ENCODE results near the gene TOP1. TPM values are rescaled to one million over a fixed set of nuclear protein-coding genes. Genes with fewer than 3 reads are reported as not detected.
"Not testable (repeated sequence)": the region's sequence is repeated elsewhere in the genome, so short reads cannot be mapped to it uniquely, and the experiment has no call there.

TOP1 gene
- total RNA-seq, 1 donor from 2014 or later: 17.2 TPM

DNA sequence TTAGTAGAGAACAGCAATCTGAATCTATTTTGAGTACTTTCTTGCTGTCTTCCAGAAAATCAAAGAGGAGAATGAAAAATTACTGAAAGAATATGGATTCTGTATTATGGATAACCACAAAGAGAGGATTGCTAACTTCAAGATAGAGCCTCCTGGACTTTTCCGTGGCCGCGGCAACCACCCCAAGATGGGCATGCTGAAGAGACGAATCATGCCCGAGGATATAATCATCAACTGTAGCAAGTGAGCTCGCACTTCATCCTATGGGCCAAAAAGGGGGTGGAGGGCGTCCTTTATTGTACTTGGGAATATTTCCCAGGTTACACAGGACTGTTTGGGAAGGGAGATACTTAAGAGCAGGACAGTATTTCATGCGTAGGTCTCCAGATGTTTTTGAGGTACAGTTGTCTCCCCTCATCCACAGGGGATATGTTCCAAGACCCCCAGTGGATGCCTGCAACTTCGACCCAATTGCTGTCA, 71.4 kb downstream of the TOP1 start:
- Histone ChIP-seq H3K27ac (ENCODE audit: low read depth, low read length) (no peak overlapping the region), H3K4me3 (ENCODE audit: low read length in 3 of 3) (no peak overlapping the region), H3K27me3 (ENCODE audit: control insufficient read depth in 3 of 3, insufficient read depth in 3 of 3, low read length in 3 of 3) (no peaks in the 10 kb centered on the region), H3K9me3 (ENCODE audit: control insufficient read depth in 3 of 3, low read length in 3 of 3) (no peaks in the 10 kb centered on the region), H3K9ac (ENCODE audit: low read depth in 1 of 3, low read length in 3 of 3) (no peak overlapping the region), H3K36me3 (ENCODE audit: control insufficient read depth in 3 of 3, insufficient read depth in 3 of 3, low read length in 3 of 3) (peaks cover 38 to 72% (median 69%) of the 10 kb centered on the region in 3 donors), H3K4me1 (ENCODE audit: control insufficient read depth in 3 of 3, insufficient read depth in 3 of 3, low read length in 3 of 3) (no peaks in the 10 kb centered on the region)

DNA sequence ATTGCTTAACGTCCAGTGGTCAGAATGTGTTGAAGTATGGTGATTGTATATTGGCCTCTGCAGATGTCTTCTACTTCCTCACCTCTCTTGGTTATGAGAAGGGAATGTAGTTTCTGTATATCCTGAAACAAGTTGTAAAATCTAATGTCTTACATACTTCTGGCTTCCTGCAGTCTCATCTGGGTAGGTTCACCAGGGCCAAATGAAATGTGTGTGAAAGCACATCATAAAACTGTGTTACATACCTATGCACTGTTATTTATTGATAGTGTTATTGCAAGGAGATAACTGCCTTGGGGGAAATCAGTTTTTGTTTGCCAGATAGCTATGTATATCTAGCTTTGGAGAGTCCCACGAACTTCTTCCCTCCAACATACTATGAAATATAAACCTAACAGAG, 73.0 kb downstream of the TOP1 start:
- H3K36me3 ChIP-seq (ENCODE audit: control insufficient read depth in 3 of 3, insufficient read depth in 3 of 3, low read length in 3 of 3): peaks cover 32 to 66% (median 64%) of the 10 kb centered on the region in 3 donors
- H3K27ac ChIP-seq (ENCODE audit: low read depth, low read length): no peak overlapping the region
- H3K4me3 ChIP-seq (ENCODE audit: low read length in 3 of 3): no peak overlapping the region
- H3K9me3 ChIP-seq (ENCODE audit: control insufficient read depth in 3 of 3, low read length in 3 of 3): no peaks in the 10 kb centered on the region
- H3K9ac ChIP-seq (ENCODE audit: low read depth in 1 of 3, low read length in 3 of 3): no peak overlapping the region
- H3K4me1 ChIP-seq (ENCODE audit: control insufficient read depth in 3 of 3, insufficient read depth in 3 of 3, low read length in 3 of 3): no peaks in the 10 kb centered on the region
- H3K27me3 ChIP-seq (ENCODE audit: control insufficient read depth in 3 of 3, insufficient read depth in 3 of 3, low read length in 3 of 3): no peaks in the 10 kb centered on the region

DNA sequence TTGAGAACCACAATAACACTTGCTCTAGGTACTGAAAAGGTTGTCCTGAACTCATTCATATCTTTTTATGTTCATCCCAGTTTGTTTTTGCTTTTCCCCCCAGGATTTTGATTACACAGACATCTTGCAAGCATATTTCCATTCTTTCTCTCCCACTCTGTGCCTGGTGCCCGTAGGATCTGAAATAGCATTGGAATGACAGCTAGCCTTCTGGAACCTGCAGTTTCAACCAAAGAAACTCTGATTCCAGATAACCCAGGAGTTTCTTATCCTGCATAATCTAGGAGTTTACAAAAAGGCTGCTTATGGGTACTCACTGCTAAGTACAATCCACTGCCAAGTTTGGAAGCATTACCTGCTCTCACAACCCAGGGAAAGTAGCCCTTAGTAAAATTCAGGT, 79.9 kb downstream of the TOP1 start:
- Histone ChIP-seq H3K27me3 (ENCODE audit: control insufficient read depth in 3 of 3, insufficient read depth in 3 of 3, low read length in 3 of 3) (no peaks in the 10 kb centered on the region), H3K9ac (ENCODE audit: low read depth in 1 of 3, low read length in 3 of 3) (no peak overlapping the region), H3K36me3 (ENCODE audit: control insufficient read depth in 3 of 3, insufficient read depth in 3 of 3, low read length in 3 of 3) (peaks cover 9 to 38% (median 26%) of the 10 kb centered on the region in 3 donors), H3K9me3 (ENCODE audit: control insufficient read depth in 3 of 3, low read length in 3 of 3) (no peaks in the 10 kb centered on the region), H3K4me1 (ENCODE audit: control insufficient read depth in 3 of 3, insufficient read depth in 3 of 3, low read length in 3 of 3) (no peaks in the 10 kb centered on the region), H3K27ac (ENCODE audit: low read depth, low read length) (no peak overlapping the region), H3K4me3 (ENCODE audit: low read length in 3 of 3) (no peak overlapping the region)

DNA sequence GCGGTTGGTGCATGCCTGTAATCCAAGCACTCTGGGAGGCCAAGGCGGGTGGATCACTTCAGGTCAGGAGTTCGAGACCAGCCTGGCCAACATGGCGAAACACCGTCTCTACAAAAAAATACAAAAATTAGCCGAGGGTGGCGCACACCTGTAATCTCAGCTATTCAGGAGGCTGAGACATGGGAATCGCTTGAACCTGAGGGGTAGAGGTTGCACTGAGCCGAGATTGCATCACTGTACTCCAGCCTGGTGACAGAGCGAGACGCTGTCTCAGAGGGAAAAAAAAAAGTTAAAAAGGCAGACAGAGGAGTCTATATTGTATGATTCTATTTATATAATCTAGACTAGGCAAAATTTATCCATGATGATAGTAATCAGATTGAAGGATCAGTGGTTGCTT, 81.4 kb downstream of the TOP1 start:
- Histone ChIP-seq H3K4me3 (ENCODE audit: low read length in 3 of 3) (no peak overlapping the region), H3K4me1 (ENCODE audit: control insufficient read depth in 3 of 3, insufficient read depth in 3 of 3, low read length in 3 of 3) (no peaks in the 10 kb centered on the region), H3K9me3 (ENCODE audit: control insufficient read depth in 3 of 3, low read length in 3 of 3) (no peaks in the 10 kb centered on the region), H3K27me3 (ENCODE audit: control insufficient read depth in 3 of 3, insufficient read depth in 3 of 3, low read length in 3 of 3) (no peaks in the 10 kb centered on the region), H3K27ac (ENCODE audit: low read depth, low read length) (no peak overlapping the region), H3K36me3 (ENCODE audit: control insufficient read depth in 3 of 3, insufficient read depth in 3 of 3, low read length in 3 of 3) (peaks cover 19 to 41% (median 29%) of the 10 kb centered on the region in 3 donors), H3K9ac (ENCODE audit: low read depth in 1 of 3, low read length in 3 of 3) (no peak overlapping the region)

DNA sequence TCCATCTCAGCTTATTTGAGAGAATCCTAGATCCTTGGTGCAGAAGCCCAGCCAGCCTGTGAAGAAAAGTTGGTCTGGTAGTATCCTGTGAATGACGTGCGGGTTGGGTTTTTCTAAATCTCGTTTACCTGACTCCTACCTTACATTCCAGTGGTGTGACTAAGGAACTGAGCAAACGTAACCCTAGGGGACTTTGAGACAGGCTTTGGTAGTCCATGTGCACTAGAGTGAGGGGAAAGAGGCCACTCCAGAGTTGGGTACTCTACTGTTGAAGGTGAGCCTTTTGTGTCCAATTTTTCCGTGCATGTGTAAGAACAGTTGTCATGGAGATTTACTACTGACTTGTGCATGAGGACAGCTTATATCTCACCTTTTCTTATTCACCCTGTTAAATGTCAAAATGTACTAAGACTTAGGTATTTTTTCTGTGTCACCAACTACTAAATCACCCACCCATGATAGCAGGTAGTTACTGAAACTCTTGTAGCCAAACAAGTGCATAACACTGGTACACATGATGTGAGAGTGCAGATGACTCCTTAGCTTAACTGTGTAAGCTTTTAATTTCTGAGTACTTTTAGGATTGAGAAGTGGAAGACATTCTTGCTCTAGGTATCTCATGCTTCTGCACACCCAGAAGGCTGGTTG, 82.4 kb downstream of the TOP1 start:
- Histone ChIP-seq H3K4me1 (ENCODE audit: control insufficient read depth in 3 of 3, insufficient read depth in 3 of 3, low read length in 3 of 3) (no peaks in the 10 kb centered on the region), H3K27ac (ENCODE audit: low read depth, low read length) (no peak overlapping the region), H3K4me3 (ENCODE audit: low read length in 3 of 3) (no peak overlapping the region), H3K9me3 (ENCODE audit: control insufficient read depth in 3 of 3, low read length in 3 of 3) (no peaks in the 10 kb centered on the region), H3K36me3 (ENCODE audit: control insufficient read depth in 3 of 3, insufficient read depth in 3 of 3, low read length in 3 of 3) (peaks cover 28 to 52% (median 40%) of the 10 kb centered on the region in 3 donors), H3K27me3 (ENCODE audit: control insufficient read depth in 3 of 3, insufficient read depth in 3 of 3, low read length in 3 of 3) (no peaks in the 10 kb centered on the region), H3K9ac (ENCODE audit: low read depth in 1 of 3, low read length in 3 of 3) (no peak overlapping the region)

DNA sequence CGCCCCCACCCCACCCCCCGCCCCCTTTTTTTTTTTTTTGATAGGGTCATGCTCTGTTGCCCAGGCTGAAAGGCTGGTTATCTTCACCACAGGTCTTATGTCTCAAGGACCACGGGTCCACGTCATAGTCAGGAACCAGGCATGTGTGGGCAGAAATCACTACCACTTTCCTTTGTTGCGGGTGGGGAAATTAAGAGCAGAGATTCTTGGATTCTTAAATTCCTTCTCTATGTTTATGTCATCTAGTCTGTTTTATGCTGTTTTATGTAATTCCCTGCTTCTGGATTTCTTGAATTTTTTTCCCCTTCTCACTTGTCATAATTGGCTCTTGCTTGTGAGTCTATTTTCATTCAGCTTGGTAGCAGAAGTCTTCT, 82.9 kb downstream of the TOP1 start:
- H3K4me3 ChIP-seq (ENCODE audit: low read length in 3 of 3): no peak overlapping the region
- H3K27me3 ChIP-seq (ENCODE audit: control insufficient read depth in 3 of 3, insufficient read depth in 3 of 3, low read length in 3 of 3): no peaks in the 10 kb centered on the region
- H3K36me3 ChIP-seq (ENCODE audit: control insufficient read depth in 3 of 3, insufficient read depth in 3 of 3, low read length in 3 of 3): peaks cover 33 to 57% (median 45%) of the 10 kb centered on the region in 3 donors
- no peaks in the 10 kb centered on the region for H3K4me1 ChIP-seq (ENCODE audit: control insufficient read depth in 3 of 3, insufficient read depth in 3 of 3, low read length in 3 of 3)
- no peak overlapping the region for H3K9ac ChIP-seq (ENCODE audit: low read depth in 1 of 3, low read length in 3 of 3)
- H3K9me3 ChIP-seq (ENCODE audit: control insufficient read depth in 3 of 3, low read length in 3 of 3): no peaks in the 10 kb centered on the region
- no peak overlapping the region for H3K27ac ChIP-seq (ENCODE audit: low read depth, low read length)

DNA sequence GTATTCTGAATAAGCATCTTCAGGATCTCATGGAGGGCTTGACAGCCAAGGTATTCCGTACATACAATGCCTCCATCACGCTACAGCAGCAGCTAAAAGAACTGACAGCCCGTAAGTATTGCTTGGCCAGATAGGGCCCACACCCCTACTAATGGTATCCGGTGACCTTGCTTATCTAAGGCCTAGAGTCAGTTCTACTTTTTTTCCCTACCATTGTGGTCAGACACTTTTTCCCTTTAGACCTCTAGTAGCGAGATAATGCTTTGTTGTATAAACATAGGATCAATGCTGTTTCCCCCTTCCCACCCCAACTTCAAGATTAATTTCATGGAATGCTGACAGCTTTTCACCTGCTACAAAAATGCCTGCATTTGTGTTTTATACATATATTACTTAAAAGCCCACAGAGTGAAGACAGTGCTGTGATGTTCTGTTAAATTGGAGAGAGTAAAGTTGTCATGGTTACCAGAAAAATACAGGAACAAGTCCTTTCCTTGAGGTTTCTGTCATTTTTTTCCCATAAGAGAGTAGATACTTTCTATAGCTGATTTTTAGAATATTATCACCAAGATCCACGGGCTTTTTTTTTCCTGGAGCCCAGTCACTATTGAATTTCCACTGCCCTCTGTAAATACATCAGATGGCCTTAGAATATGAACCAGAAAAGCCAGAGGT, 87.8 kb downstream of the TOP1 start:
- Histone ChIP-seq H3K4me1 (ENCODE audit: control insufficient read depth in 3 of 3, insufficient read depth in 3 of 3, low read length in 3 of 3) (no peaks in the 10 kb centered on the region), H3K27ac (ENCODE audit: low read depth, low read length) (no peak overlapping the region), H3K9me3 (ENCODE audit: control insufficient read depth in 3 of 3, low read length in 3 of 3) (no peaks in the 10 kb centered on the region), H3K4me3 (ENCODE audit: low read length in 3 of 3) (no peak overlapping the region), H3K27me3 (ENCODE audit: control insufficient read depth in 3 of 3, insufficient read depth in 3 of 3, low read length in 3 of 3) (no peaks in the 10 kb centered on the region), H3K36me3 (ENCODE audit: control insufficient read depth in 3 of 3, insufficient read depth in 3 of 3, low read length in 3 of 3) (peaks cover 48 to 74% (median 68%) of the 10 kb centered on the region in 3 donors), H3K9ac (ENCODE audit: low read depth in 1 of 3, low read length in 3 of 3) (no peak overlapping the region)

DNA sequence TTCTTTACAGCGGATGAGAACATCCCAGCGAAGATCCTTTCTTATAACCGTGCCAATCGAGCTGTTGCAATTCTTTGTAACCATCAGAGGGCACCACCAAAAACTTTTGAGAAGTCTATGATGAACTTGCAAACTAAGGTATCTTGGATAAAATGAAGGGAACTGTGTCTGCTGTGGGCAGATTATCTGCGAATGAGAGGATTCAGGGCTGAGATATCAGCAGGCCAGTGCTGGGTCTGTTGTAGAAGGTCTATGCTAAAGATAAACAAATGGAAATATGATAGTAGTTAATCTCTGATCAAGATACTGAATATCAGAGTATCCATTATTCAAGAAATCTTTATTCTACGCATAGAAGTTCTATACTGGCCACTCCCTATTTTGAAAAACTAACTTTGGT, 89.5 kb downstream of the TOP1 start:
- peaks cover 56 to 83% (median 75%) of the 10 kb centered on the region in 3 donors for H3K36me3 ChIP-seq (ENCODE audit: control insufficient read depth in 3 of 3, insufficient read depth in 3 of 3, low read length in 3 of 3)
- H3K9me3 ChIP-seq (ENCODE audit: control insufficient read depth in 3 of 3, low read length in 3 of 3); H3K9ac ChIP-seq (ENCODE audit: low read depth in 1 of 3, low read length in 3 of 3): not testable (repeated sequence)

DNA sequence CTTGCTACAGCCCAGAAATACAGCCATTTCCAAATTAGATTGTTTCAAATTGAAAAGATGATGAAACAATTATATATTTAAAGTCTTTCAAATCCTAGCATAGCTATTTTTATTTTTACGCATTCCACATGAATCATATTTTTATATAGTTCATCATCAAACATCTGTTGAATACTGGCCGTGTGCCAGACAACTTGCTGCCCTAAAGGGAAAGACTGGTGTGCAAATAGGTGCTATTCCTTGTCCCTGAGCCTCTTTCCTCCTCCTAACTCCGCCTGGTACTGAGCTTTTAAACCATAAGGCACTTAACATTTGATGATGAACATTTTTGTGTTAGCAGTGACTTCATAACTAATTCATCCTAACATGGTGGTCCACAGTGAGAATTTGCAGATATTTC, 90.0 kb downstream of the TOP1 start:
- Histone ChIP-seq H3K27me3 (ENCODE audit: control insufficient read depth in 3 of 3, insufficient read depth in 3 of 3, low read length in 3 of 3) (no peaks in the 10 kb centered on the region), H3K9ac (ENCODE audit: low read depth in 1 of 3, low read length in 3 of 3) (no peak overlapping the region), H3K9me3 (ENCODE audit: control insufficient read depth in 3 of 3, low read length in 3 of 3) (no peaks in the 10 kb centered on the region), H3K4me3 (ENCODE audit: low read length in 3 of 3) (no peak overlapping the region), H3K36me3 (ENCODE audit: control insufficient read depth in 3 of 3, insufficient read depth in 3 of 3, low read length in 3 of 3) (peaks cover 55 to 81% (median 72%) of the 10 kb centered on the region in 3 donors), H3K27ac (ENCODE audit: low read depth, low read length) (no peak overlapping the region), H3K4me1 (ENCODE audit: control insufficient read depth in 3 of 3, insufficient read depth in 3 of 3, low read length in 3 of 3) (no peaks in the 10 kb centered on the region)

More for the DNA sequence above, 89.5 kb downstream of the TOP1 start:
- H3K4me3 ChIP-seq (ENCODE audit: low read length in 3 of 3); H3K27me3 ChIP-seq (ENCODE audit: control insufficient read depth in 3 of 3, insufficient read depth in 3 of 3, low read length in 3 of 3); H3K27ac ChIP-seq (ENCODE audit: low read depth, low read length); H3K4me1 ChIP-seq (ENCODE audit: control insufficient read depth in 3 of 3, insufficient read depth in 3 of 3, low read length in 3 of 3): not testable (repeated sequence)

All from skeletal muscle tissue (tissue), 4 donors.